ENCODE measurements around the gene TNFAIP3.

DNA sequence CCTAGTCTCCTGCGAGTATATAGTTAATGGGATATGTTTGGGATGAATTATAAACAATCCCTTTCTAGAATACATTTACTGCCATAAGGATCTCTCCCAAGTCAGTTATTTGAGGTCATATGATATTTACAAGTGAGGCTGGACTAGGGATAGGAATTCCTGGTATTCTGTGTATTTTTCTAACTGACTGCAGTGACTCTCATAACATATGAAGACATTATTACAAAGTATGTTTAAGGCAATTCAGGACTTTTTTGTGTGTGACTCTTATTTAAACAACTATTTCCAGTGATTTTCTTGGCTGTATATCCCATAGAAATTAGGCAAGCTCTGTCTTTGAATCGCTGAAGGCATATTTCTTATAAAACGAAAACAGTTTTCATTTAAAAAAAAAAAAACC, 18.4 kb upstream of the TNFAIP3 start:
- TF ChIP-seq, protein P1, sequence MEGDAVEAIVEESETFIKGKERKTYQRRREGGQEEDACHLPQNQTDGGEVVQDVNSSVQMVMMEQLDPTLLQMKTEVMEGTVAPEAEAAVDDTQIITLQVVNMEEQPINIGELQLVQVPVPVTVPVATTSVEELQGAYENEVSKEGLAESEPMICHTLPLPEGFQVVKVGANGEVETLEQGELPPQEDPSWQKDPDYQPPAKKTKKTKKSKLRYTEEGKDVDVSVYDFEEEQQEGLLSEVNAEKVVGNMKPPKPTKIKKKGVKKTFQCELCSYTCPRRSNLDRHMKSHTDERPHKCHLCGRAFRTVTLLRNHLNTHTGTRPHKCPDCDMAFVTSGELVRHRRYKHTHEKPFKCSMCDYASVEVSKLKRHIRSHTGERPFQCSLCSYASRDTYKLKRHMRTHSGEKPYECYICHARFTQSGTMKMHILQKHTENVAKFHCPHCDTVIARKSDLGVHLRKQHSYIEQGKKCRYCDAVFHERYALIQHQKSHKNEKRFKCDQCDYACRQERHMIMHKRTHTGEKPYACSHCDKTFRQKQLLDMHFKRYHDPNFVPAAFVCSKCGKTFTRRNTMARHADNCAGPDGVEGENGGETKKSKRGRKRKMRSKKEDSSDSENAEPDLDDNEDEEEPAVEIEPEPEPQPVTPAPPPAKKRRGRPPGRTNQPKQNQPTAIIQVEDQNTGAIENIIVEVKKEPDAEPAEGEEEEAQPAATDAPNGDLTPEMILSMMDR (IDR thresholded peaks at IDR 0.05) = no peak
- no peak for TF ChIP-seq EZH2 (IDR thresholded peaks at IDR 0.05; ENCODE audit: borderline replicate concordance, insufficient read depth, low read depth, low read length, poor library complexity, severe bottlenecking)
